Memory B cell (primary cell): Measurements from ENCODE around the gene PDE1C.

ENCODE experiments used
- ATAC-seq: fragments of 150-1000 bp; cut with Tn5 transposase; 2 replicates; pipeline ENCODE4 v1.10.0; 2021; ENCODE audit warnings: low read depth, mild to moderate bottlenecking, moderate library complexity
- DNase-seq, 2 donors: peaks; one replicate each; pipeline ENCODE4 v3.0.0; 2022; ENCODE audit warnings: low spot score in 2 of 2
- H3K27ac Mint-ChIP-seq: one replicate; pipeline ENCODE4 v1.8.0; 2022; ENCODE audit warnings: mild to moderate bottlenecking, moderate library complexity, mixed read lengths
- H3K27me3 Mint-ChIP-seq: one replicate; pipeline ENCODE4 v1.8.0; 2022; ENCODE audit warnings: mixed read lengths
- H3K36me3 Mint-ChIP-seq: one replicate; pipeline ENCODE4 v1.8.0; 2022; ENCODE audit warnings: mild to moderate bottlenecking, mixed read lengths
- H3K4me1 Mint-ChIP-seq: one replicate; pipeline ENCODE4 v1.8.0; 2022; ENCODE audit warnings: mixed read lengths
- H3K4me3 Mint-ChIP-seq: one replicate; pipeline ENCODE4 v1.8.0; 2022; ENCODE audit warnings: mild to moderate bottlenecking, moderate library complexity, mixed read lengths
- H3K9me3 Mint-ChIP-seq: one replicate; pipeline ENCODE4 v1.8.0; 2022; ENCODE audit warnings: mixed read lengths

Gene PDE1C

DNA sequence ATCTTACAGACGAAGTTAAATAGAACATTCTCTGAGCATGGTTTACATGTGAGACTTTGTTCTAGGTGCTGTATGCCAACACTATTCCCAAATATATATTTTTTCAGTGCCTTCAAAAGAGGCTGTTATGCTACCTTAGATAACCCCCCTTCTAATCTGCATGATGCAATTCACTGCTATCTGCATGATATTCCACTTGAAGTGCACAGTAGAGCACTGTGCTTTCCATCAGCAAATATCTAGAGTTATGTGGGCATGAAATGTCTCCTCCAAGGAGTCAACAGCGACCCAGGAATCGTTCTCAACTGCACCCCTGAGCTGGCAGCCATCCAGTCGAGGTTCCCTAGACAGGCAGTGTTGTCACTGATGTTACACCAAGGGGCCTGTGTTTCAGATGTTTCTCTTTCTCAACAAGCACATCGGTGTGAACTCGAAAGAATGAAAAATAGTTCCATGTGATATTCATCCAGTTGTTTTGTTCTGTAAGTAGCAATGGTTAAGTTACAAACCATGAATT lies 88.3 kb downstream of the PDE1C start:
- no peak for DNase-seq
- Mint-ChIP-seq H3K9me3 (peaks cover 5% of the 10 kb centered on the region), H3K4me3 (no peak overlapping the region), H3K27me3 (no peaks in the 10 kb centered on the region), H3K36me3 (no peaks in the 10 kb centered on the region), H3K27ac (no peak overlapping the region), H3K4me1 (no peaks in the 10 kb centered on the region)
- ATAC-seq: no peak

- H3K9me3 Mint-ChIP-seq: peaks cover 5% of the 10 kb centered on the region
- DNase-seq: no peak
Observed at GRCh38 chr7:31979690-31980330, 90.4 kb downstream of the PDE1C start.

GRCh38 chr7:31975546-31975945 lies 94.7 kb downstream of the PDE1C start:
- no peak overlapping the region for H3K4me3 Mint-ChIP-seq
- H3K36me3 Mint-ChIP-seq: no peaks in the 10 kb centered on the region
- DNase-seq (no peak), ATAC-seq (no peak)
- no peaks in the 10 kb centered on the region for H3K4me1 Mint-ChIP-seq
- H3K27ac Mint-ChIP-seq: no peak overlapping the region
- no peaks in the 10 kb centered on the region for H3K27me3 Mint-ChIP-seq
- peaks cover 1% of the 10 kb centered on the region for H3K9me3 Mint-ChIP-seq

More at GRCh38 chr7:31979690-31980330, 90.4 kb downstream of the PDE1C start:
- H3K4me3 Mint-ChIP-seq: no peak overlapping the region
- H3K27ac Mint-ChIP-seq: no peak overlapping the region
- no peaks in the 10 kb centered on the region for H3K4me1 Mint-ChIP-seq
- ATAC-seq: no peak
- no peaks in the 10 kb centered on the region for H3K36me3 Mint-ChIP-seq
- H3K27me3 Mint-ChIP-seq: no peaks in the 10 kb centered on the region

- ATAC-seq: no peak
- DNase-seq: no peak
- Mint-ChIP-seq H3K27ac (no peak overlapping the region), H3K27me3 (no peaks in the 10 kb centered on the region), H3K4me1 (no peaks in the 10 kb centered on the region), H3K36me3 (no peaks in the 10 kb centered on the region), H3K4me3 (no peak overlapping the region), H3K9me3 (peaks cover 1% of the 10 kb centered on the region)
Observed at GRCh38 chr7:31974351-31974750, 95.9 kb downstream of the PDE1C start.

- DNase-seq (no peak), ATAC-seq (no peak)
- H3K9me3 Mint-ChIP-seq: peaks cover 4% of the 10 kb centered on the region
- H3K4me3 Mint-ChIP-seq: no peak overlapping the region
- no peaks in the 10 kb centered on the region for H3K4me1 Mint-ChIP-seq
- H3K27ac Mint-ChIP-seq: no peak overlapping the region
- H3K36me3 Mint-ChIP-seq: no peaks in the 10 kb centered on the region
- H3K27me3 Mint-ChIP-seq: no peaks in the 10 kb centered on the region
Observed at GRCh38 chr7:31971049-31971667, 99.0 kb downstream of the PDE1C start.

DNA sequence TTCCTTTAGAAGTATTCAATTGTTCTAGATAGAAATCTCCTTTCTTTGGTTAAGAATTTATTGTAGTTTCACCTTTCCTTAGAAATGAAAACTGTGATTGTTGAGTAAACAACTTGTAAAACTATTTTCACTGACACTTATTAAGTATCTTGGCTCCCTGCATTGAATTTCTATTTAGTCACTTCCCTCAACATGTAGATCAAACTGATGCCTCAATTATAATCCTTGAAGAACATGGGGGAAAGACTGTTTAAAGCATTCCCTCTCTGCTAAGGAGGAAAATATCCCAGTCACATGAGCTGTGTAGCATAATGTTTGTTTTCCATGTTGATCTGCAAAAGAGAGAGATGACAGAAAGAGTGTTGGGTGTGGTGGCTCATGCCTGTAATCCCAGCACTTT lies 99.7 kb downstream of the PDE1C start:
- Mint-ChIP-seq H3K36me3 (no peaks in the 10 kb centered on the region), H3K9me3 (peaks cover 4% of the 10 kb centered on the region), H3K27ac (no peak overlapping the region), H3K4me1 (no peaks in the 10 kb centered on the region), H3K4me3 (no peak overlapping the region), H3K27me3 (no peaks in the 10 kb centered on the region)
- no peak for ATAC-seq
- DNase-seq: no peak

GRCh38 chr7:31963569-31964175 lies 106.5 kb downstream of the PDE1C start:
- no peak for ATAC-seq
- no peaks in the 10 kb centered on the region for H3K4me1 Mint-ChIP-seq

GRCh38 chr7:31962246-31962645 lies 108.0 kb downstream of the PDE1C start:
- no peaks in the 10 kb centered on the region for H3K27me3 Mint-ChIP-seq
- H3K4me3 Mint-ChIP-seq: no peak overlapping the region
- no peaks in the 10 kb centered on the region for H3K36me3 Mint-ChIP-seq
- ATAC-seq (no peak), DNase-seq (no peak)
- H3K27ac Mint-ChIP-seq: no peak overlapping the region
- peaks cover 7% of the 10 kb centered on the region for H3K9me3 Mint-ChIP-seq
- no peaks in the 10 kb centered on the region for H3K4me1 Mint-ChIP-seq

More at GRCh38 chr7:31963569-31964175, 106.5 kb downstream of the PDE1C start:
- no peak overlapping the region for H3K27ac Mint-ChIP-seq
- no peak overlapping the region for H3K4me3 Mint-ChIP-seq
- no peaks in the 10 kb centered on the region for H3K27me3 Mint-ChIP-seq
- H3K9me3 Mint-ChIP-seq: peaks cover 7% of the 10 kb centered on the region
- no peak for DNase-seq
- H3K36me3 Mint-ChIP-seq: no peaks in the 10 kb centered on the region

- no peak for DNase-seq
- H3K9me3 Mint-ChIP-seq: peaks cover 1% of the 10 kb centered on the region
- no peak for ATAC-seq
- no peaks in the 10 kb centered on the region for H3K4me1 Mint-ChIP-seq
- no peaks in the 10 kb centered on the region for H3K36me3 Mint-ChIP-seq
- H3K4me3 Mint-ChIP-seq: no peak overlapping the region
- H3K27ac Mint-ChIP-seq: no peak overlapping the region
- no peaks in the 10 kb centered on the region for H3K27me3 Mint-ChIP-seq
Observed at GRCh38 chr7:31958226-31958625, 112.0 kb downstream of the PDE1C start.

DNA sequence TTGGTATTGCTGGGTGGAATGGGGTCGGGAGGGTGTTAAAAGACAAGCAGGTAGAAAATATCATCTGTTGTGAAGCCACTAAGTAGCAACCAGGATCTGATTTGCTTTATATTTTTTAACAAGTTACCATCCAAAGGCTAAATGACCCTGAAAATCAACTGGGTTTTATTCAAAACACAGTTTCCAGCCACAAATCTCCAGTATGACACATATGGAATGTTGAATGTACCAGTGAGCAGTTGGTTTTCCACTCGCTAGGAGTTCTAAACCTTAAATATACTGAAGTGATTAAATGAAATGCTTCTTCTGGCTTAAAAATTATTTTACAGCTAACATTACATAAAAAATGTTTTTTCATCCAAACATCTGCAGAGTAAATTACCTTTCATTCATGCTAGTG lies 112.5 kb downstream of the PDE1C start:
- H3K4me3 Mint-ChIP-seq: no peak overlapping the region
- no peak overlapping the region for H3K27ac Mint-ChIP-seq
- no peaks in the 10 kb centered on the region for H3K36me3 Mint-ChIP-seq
- no peak for ATAC-seq
- peaks cover 1% of the 10 kb centered on the region for H3K9me3 Mint-ChIP-seq
- H3K4me1 Mint-ChIP-seq: no peaks in the 10 kb centered on the region
- no peaks in the 10 kb centered on the region for H3K27me3 Mint-ChIP-seq
- DNase-seq: no peak

- DNase-seq: no peak
- no peak for ATAC-seq
- H3K27ac Mint-ChIP-seq: no peak overlapping the region
Observed at GRCh38 chr7:31957090-31957720, 113.0 kb downstream of the PDE1C start.

DNA sequence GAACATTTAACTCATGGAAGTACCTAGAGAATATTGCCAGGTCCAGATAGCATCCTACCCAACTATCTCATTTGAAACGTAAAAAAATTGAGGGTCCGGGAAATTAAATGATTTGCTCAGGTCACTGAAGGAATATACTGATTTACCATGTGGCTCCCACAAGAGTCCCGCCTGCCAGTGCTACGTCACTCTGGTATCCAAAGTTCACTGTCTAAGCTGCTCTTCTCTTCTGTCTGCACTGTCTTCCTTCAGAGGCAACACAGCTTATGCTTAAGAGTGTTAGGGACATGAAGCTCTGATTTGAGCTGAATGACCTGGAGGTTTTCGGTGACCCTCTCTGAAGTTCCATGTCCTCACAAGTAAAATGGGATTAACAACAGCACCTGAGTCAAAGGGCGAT lies 114.6 kb downstream of the PDE1C start:
- DNase-seq: no peak
- Mint-ChIP-seq H3K9me3 (peaks cover 1% of the 10 kb centered on the region), H3K27ac (no peak overlapping the region), H3K4me1 (no peaks in the 10 kb centered on the region), H3K4me3 (no peak overlapping the region), H3K36me3 (no peaks in the 10 kb centered on the region), H3K27me3 (no peaks in the 10 kb centered on the region)
- ATAC-seq: no peak

More at GRCh38 chr7:31957090-31957720, 113.0 kb downstream of the PDE1C start:
- Mint-ChIP-seq H3K4me1 (no peaks in the 10 kb centered on the region), H3K4me3 (no peak overlapping the region), H3K9me3 (peaks cover 1% of the 10 kb centered on the region), H3K36me3 (no peaks in the 10 kb centered on the region), H3K27me3 (no peaks in the 10 kb centered on the region)

DNA sequence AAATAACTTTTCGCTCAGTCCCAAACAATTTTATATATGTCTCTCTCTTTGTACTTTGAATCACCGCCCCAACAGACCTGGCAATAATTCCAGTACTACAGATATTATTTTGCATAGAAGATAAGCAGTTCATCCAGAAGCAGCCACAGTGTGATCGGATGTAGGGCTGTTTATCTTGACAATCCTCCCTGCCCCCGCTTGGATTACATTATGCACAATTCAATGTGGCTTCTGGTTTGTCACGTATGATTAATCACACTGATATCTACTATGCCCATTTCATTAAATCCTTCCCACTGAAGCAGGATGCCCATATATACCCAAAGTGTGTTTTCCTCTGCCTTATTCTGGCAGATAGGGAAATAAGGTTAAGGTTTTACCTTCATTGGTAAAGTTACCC lies 115.2 kb downstream of the PDE1C start:
- Mint-ChIP-seq H3K36me3 (no peaks in the 10 kb centered on the region), H3K9me3 (peaks cover 1% of the 10 kb centered on the region), H3K27ac (no peak overlapping the region), H3K27me3 (no peaks in the 10 kb centered on the region), H3K4me3 (no peak overlapping the region), H3K4me1 (no peaks in the 10 kb centered on the region)
- no peak for DNase-seq
- ATAC-seq: no peak

- Mint-ChIP-seq H3K9me3 (peaks cover 1% of the 10 kb centered on the region), H3K4me3 (no peak overlapping the region), H3K36me3 (no peaks in the 10 kb centered on the region), H3K27ac (no peak overlapping the region), H3K27me3 (no peaks in the 10 kb centered on the region), H3K4me1 (no peaks in the 10 kb centered on the region)
- ATAC-seq (no peak), DNase-seq (no peak)
Observed at GRCh38 chr7:31954500-31954899, 115.7 kb downstream of the PDE1C start.
